Thyroid gland (tissue), 4 donors: ENCODE results near the gene MXD1. TPM values are rescaled to one million over a fixed set of nuclear protein-coding genes. Genes with fewer than 3 reads are reported as not detected.

ENCODE experiments used
- DNase-seq, 2 donors: peaks; one replicate each; pipeline ENCODE4 v3.0.0-alpha.2; 2019
- H3K27ac ChIP-seq, 3 donors: fragments of 200-600 bp; sonication (generic); 1 replicate in 2 of 3; 2 replicates in 1 of 3; pipeline ENCODE4 v1.5.1; 2016 to 2019; ENCODE audit warnings: mild to moderate bottlenecking in 1 of 3, moderate library complexity in 1 of 3
- H3K27me3 ChIP-seq: fragments of 200-600 bp; sonication (generic); one replicate; pipeline ENCODE4 v1.5.1; 2019
- H3K36me3 ChIP-seq, 2 donors: fragments of 200-600 bp; sonication (generic); one replicate each; pipeline ENCODE4 v1.5.1; 2016 to 2019
- H3K4me1 ChIP-seq, 2 donors: fragments of 200-600 bp; sonication (generic); one replicate each; pipeline ENCODE4 v1.5.1; 2017 to 2019
- H3K4me3 ChIP-seq, 3 donors: fragments of 200-600 bp; sonication (generic); replicated peaks in 1 of 3; 1 replicate in 2 of 3; 2 replicates in 1 of 3; pipeline ENCODE4 v1.5.1; 2016; ENCODE audit warnings: mild to moderate bottlenecking in 1 of 3
- H3K9me3 ChIP-seq: fragments of 200-600 bp; sonication (generic); one replicate; pipeline ENCODE4 v1.5.1; 2017
- CTCF ChIP-seq, 6 experiments: fragments of 200-600 bp in 3 of 6; fragments of 450-650 bp in 3 of 6; sonication (generic) in 3 of 6; IDR thresholded peaks; one replicate each; pipeline ENCODE4 v1.5.1; 2016 to 2019; ENCODE audit warnings: antibody characterized with exemption in 6 of 6, mild to moderate bottlenecking in 2 of 6, inconsistent platforms in 1 of 6, moderate library complexity in 1 of 6
- POLR2A ChIP-seq, 2 donors: fragments of 450-650 bp; IDR thresholded peaks; one replicate each; pipeline ENCODE4 v1.6.1; 2017; ENCODE audit warnings: antibody characterized with exemption in 2 of 2, mild to moderate bottlenecking in 2 of 2, moderate library complexity in 1 of 2
- WGBS, 2 donors: methylation state at CpG; one replicate each; pipeline ENCODE4 v1.1.5; 2017; 5-methylcytosine and 5-hydroxymethylcytosine counted together
- intact Hi-C: fragments of 100-400 bp; cut with DNase I; formaldehyde crosslinking; loops from one replicate; pipeline ENCODE4 v1.15.1; 2023
- total RNA-seq, 4 donors: library from RNA; depleted of rRNA; stranded (reverse); fragments of >200 nt; gene quantifications; one replicate each; pipeline ENCODE4 v1.2.3, GENCODE V29; 2016

MXD1 gene
- total RNA-seq, 4 donors from 2014 or later: 11.3 to 17.9 (median 13.0) TPM

GRCh38 chr2:69954084-69954483, 39.2 kb downstream of the MXD1 start:
- Histone ChIP-seq H3K27ac (no peak overlapping the region), H3K4me1 (no peaks in the 10 kb centered on the region), H3K4me3 (no peak overlapping the region), H3K27me3 (no peaks in the 10 kb centered on the region), H3K9me3 (no peaks in the 10 kb centered on the region), H3K36me3 (no peaks in the 10 kb centered on the region)
- TF ChIP-seq CTCF (IDR thresholded peaks at IDR 0.05) (no peak), POLR2A (IDR thresholded peaks at IDR 0.05) (no peak)
- DNase-seq: no peak
- intact Hi-C loops: no loop called here
- WGBS, 2 donors: 94 to 95% methylated on average over 1 of the region's 1 CpG

GRCh38 chr2:69955029-69955428, 40.1 kb downstream of the MXD1 start:
- TF ChIP-seq CTCF (IDR thresholded peaks at IDR 0.05): no peak
- TF ChIP-seq POLR2A (IDR thresholded peaks at IDR 0.05): no peak
- Histone ChIP-seq H3K36me3 (no peaks in the 10 kb centered on the region), H3K4me3 (no peak overlapping the region), H3K4me1 (no peaks in the 10 kb centered on the region), H3K27me3 (no peaks in the 10 kb centered on the region), H3K27ac (no peak overlapping the region), H3K9me3 (no peaks in the 10 kb centered on the region)
- 88 to 93% methylated on average over 9 to 11 of the region's 11 CpGs for WGBS, 2 donors
- intact Hi-C loops: no loop called here
- DNase-seq: no peak

GRCh38 chr2:69956475-69956979, 41.6 kb downstream of the MXD1 start:
- TF ChIP-seq CTCF (IDR thresholded peaks at IDR 0.05) (no peak), POLR2A (IDR thresholded peaks at IDR 0.05) (no peak)
- intact Hi-C loops: no loop called here
- Histone ChIP-seq H3K27me3 (no peaks in the 10 kb centered on the region), H3K4me3 (no peak overlapping the region), H3K4me1 (no peaks in the 10 kb centered on the region), H3K9me3 (no peaks in the 10 kb centered on the region), H3K27ac (no peak overlapping the region), H3K36me3 (no peaks in the 10 kb centered on the region)
- 89 to 94% methylated on average over 6 of the region's 6 CpGs for WGBS, 2 donors
- DNase-seq: no peak

- intact Hi-C loops: no loop called here
- no peaks in the 10 kb centered on the region for H3K36me3 ChIP-seq
- H3K9me3 ChIP-seq: no peaks in the 10 kb centered on the region
- H3K4me3 ChIP-seq: no peak overlapping the region
- no peak for DNase-seq
- no peak overlapping the region for H3K27ac ChIP-seq
- no peaks in the 10 kb centered on the region for H3K4me1 ChIP-seq
- no peak for TF ChIP-seq CTCF (IDR thresholded peaks at IDR 0.05)
- no peak for TF ChIP-seq POLR2A (IDR thresholded peaks at IDR 0.05)
- no peaks in the 10 kb centered on the region for H3K27me3 ChIP-seq
- WGBS, 2 donors: 67 to 83% methylated on average over 5 to 8 of the region's 8 CpGs
These were observed 43.1 kb downstream of the MXD1 start for GRCh38 chr2:69957965-69958364.

GRCh38 chr2:69958480-69958879, 43.6 kb downstream of the MXD1 start:
- H3K4me1 ChIP-seq: no peaks in the 10 kb centered on the region
- TF ChIP-seq POLR2A (IDR thresholded peaks at IDR 0.05): no peak
- no peak for TF ChIP-seq CTCF (IDR thresholded peaks at IDR 0.05)
- no peaks in the 10 kb centered on the region for H3K9me3 ChIP-seq
- DNase-seq: no peak
- no peaks in the 10 kb centered on the region for H3K27me3 ChIP-seq
- intact Hi-C loops: no loop called here
- no peak overlapping the region for H3K27ac ChIP-seq
- 51 to 60% methylated on average over 6 of the region's 6 CpGs for WGBS, 2 donors
- H3K36me3 ChIP-seq: no peaks in the 10 kb centered on the region
- H3K4me3 ChIP-seq: no peak overlapping the region
